Activated CD4-positive, alpha-beta T cell treated with anti-CD3 and anti-CD28 coated beads, Interleukin-2, amount 10 ng/mL, durations not matched to agents 7 days and 5 days (primary cell): Measurements from ENCODE around the gene RNF40. TPM values are rescaled to one million over a fixed set of nuclear protein-coding genes. Genes with fewer than 3 reads are reported as not detected.

Experiments
- CTCF ChIA-PET: fragments of 350-600 bp; sonication (Branson Sonifier 250); formaldehyde crosslinking; loops from one replicate; lab custom pipeline; 2021; ENCODE audit warnings: antibody characterized with exemption; lab: Charles Lee
- POLR2A ChIA-PET: fragments of 350-600 bp; sonication (Branson Sonifier 250); formaldehyde crosslinking; loops from one replicate; lab custom pipeline; 2021; ENCODE audit warnings: antibody characterized with exemption; lab: Charles Lee
- DNase-seq: peaks from one replicate; pipeline ENCODE4 v3.0.0-alpha.2; 2020
- H3K27ac Mint-ChIP-seq: one replicate; pipeline ENCODE4 v1.8.0; 2021; ENCODE audit warnings: mild to moderate bottlenecking, moderate library complexity, mixed read lengths
- H3K27me3 Mint-ChIP-seq: one replicate; pipeline ENCODE4 v1.8.0; 2021; ENCODE audit warnings: mixed read lengths
- H3K36me3 Mint-ChIP-seq: one replicate; pipeline ENCODE4 v1.8.0; 2021; ENCODE audit warnings: low read depth, mixed read lengths
- H3K4me1 Mint-ChIP-seq: one replicate; pipeline ENCODE4 v1.8.0; 2021; ENCODE audit warnings: mixed read lengths
- H3K4me3 Mint-ChIP-seq: one replicate; pipeline ENCODE4 v1.8.0; 2021; ENCODE audit warnings: mild to moderate bottlenecking, moderate library complexity, mixed read lengths
- H3K9me3 Mint-ChIP-seq: one replicate; pipeline ENCODE4 v1.8.0; 2021; ENCODE audit warnings: mixed read lengths
- total RNA-seq, 2 experiments: library from RNA; stranded (reverse); gene quantifications; one replicate each; pipeline ENCODE4 v1.2.3, GENCODE V29; 2021

RNF40 gene
- total RNA-seq, 2 experiments from 2014 or later = 81.9 to 101 TPM

GRCh38 chr16:30745082-30745481 is 17.0 kb upstream of the RNF40 start:
- DNase-seq = no peak
- ChIA-PET POLR2A (no interaction called here), CTCF (no interaction called here)
- no peaks in the 10 kb centered on the region for H3K9me3 Mint-ChIP-seq
- peaks cover 32% of the 10 kb centered on the region for H3K4me1 Mint-ChIP-seq
- H3K4me3 Mint-ChIP-seq = no peak overlapping the region
- no peak overlapping the region for H3K27ac Mint-ChIP-seq
- H3K27me3 Mint-ChIP-seq = no peaks in the 10 kb centered on the region
- H3K36me3 Mint-ChIP-seq = peaks cover 18% of the 10 kb centered on the region

DNA sequence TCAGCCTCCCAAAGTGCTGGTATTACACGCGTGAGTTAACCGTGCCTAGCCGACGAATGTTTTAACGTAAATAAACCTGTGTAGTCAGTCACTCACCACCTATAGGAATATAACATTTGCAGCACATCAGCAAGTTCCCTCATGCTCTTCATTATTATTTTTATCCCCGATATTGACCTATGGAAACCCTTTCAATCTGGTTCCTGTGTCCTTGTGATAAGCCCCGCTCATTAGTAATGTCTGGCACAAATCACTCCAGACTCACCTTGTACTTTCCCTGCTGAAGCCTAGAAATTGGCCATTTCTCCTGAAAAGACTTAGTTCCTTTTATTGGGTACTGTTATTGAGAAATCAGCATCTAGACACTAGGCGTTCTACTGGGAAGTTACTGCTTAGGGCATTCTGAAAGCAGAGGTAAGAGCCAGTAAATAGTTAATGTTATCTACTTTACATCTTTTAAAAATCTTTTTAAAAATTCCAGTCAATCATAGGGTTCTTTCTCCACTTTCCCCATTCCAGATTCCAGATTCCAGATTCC is 15.4 kb upstream of the RNF40 start:
- ChIA-PET POLR2A (no interaction called here), CTCF (interaction anchor here (1.2 to 1.3 kb wide), 2 partner anchors 16 to 17 kb away, joined by 3 read pairs; no protein-coding TSS in a partner anchor)
- Mint-ChIP-seq H3K4me1 (peaks cover 31% of the 10 kb centered on the region), H3K4me3 (peak overlapping the region; percentile 90), H3K9me3 (no peaks in the 10 kb centered on the region), H3K36me3 (peaks cover 28% of the 10 kb centered on the region), H3K27ac (peak overlapping the region; percentile 86), H3K27me3 (no peaks in the 10 kb centered on the region)
- no peak for DNase-seq

- POLR2A ChIA-PET = interaction anchor here (0.6 to 1.2 kb wide), 3 partner anchors 58 to 673 kb away, joined by 3 to 6 read pairs (median 3); no protein-coding TSS in a partner anchor
Observed at GRCh38 chr16:30747331-30747730, 14.8 kb upstream of the RNF40 start.

DNA sequence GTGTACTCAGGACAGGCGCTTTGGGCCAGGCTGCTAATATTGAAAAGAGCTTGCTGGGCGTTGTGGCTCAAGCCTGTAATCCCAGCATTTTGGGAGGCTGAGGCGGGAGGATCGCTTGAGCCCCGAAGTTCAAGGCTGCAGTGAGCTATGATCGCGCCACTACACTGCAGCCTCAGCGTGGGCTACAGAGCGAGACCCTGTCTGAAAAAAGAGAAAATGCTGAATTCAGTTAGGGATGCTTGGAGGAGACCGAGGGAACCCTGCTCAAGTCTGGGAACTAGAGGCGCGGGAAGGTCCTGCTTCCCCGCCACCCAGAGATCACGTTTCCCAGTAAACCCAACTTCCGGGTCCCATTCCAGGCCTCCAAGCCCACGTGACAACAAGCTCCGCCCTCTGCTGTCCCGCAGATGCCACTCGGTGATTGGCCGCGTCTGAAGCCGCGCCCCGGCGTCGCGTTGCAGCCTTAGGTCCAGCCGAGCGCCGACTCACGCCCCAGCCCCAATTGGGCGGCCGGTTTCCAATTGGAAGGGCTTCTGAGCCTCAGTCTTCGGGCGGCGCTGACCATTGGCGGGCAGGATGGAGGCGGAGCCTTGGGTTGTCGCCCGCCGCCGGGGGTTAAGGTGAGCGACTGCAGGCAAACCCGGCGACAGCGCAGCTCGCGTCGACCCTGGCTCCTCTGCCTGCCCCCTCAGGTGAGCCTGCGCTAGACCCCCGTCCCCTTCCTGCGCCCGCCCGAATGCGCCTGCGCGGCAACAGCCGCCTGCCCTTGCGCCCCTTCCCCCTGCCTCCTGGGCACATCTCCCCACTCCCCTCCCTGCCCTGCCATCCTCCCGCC is 14.1 kb upstream of the RNF40 start, which contains the start of gene PHKG2:
Gene PHKG2 (plus strand): TSS at position 627 of the 835 bp plus-strand sequence. CDS start 396 bp downstream, outside the sequence.
- Mint-ChIP-seq H3K36me3 (peaks cover 23% of the 10 kb centered on the region), H3K27me3 (no peaks in the 10 kb centered on the region), H3K4me3 (peak within 1 kb of the TSS; percentile 90), H3K27ac (peak within 1 kb of the TSS; percentile 86), H3K9me3 (no peaks in the 10 kb centered on the region), H3K4me1 (peaks cover 31% of the 10 kb centered on the region)
- DNase-seq = peak; percentile 99
- POLR2A ChIA-PET = interaction anchor here (0.6 to 1.2 kb wide), 5 partner anchors 30 to 672 kb away, joined by 3 to 6 read pairs (median 3); no protein-coding TSS in a partner anchor
- CTCF ChIA-PET = interaction anchor here (0.6 to 1.6 kb wide), 14 partner anchors 10 to 77 kb away, joined by 3 to 11 read pairs (median 4); no protein-coding TSS in a partner anchor

More at GRCh38 chr16:30747331-30747730, 14.8 kb upstream of the RNF40 start:
- peaks cover 23% of the 10 kb centered on the region for H3K36me3 Mint-ChIP-seq
- H3K4me1 Mint-ChIP-seq = peaks cover 31% of the 10 kb centered on the region
- peak overlapping the region; percentile 86 for H3K27ac Mint-ChIP-seq
- no peaks in the 10 kb centered on the region for H3K27me3 Mint-ChIP-seq
- peak overlapping the region; percentile 90 for H3K4me3 Mint-ChIP-seq
- H3K9me3 Mint-ChIP-seq = no peaks in the 10 kb centered on the region
- DNase-seq = no peak
- CTCF ChIA-PET = interaction anchor here (0.9 to 1.6 kb wide), 11 partner anchors 9 to 67 kb away, joined by 3 to 11 read pairs (median 4); no protein-coding TSS in a partner anchor

DNA sequence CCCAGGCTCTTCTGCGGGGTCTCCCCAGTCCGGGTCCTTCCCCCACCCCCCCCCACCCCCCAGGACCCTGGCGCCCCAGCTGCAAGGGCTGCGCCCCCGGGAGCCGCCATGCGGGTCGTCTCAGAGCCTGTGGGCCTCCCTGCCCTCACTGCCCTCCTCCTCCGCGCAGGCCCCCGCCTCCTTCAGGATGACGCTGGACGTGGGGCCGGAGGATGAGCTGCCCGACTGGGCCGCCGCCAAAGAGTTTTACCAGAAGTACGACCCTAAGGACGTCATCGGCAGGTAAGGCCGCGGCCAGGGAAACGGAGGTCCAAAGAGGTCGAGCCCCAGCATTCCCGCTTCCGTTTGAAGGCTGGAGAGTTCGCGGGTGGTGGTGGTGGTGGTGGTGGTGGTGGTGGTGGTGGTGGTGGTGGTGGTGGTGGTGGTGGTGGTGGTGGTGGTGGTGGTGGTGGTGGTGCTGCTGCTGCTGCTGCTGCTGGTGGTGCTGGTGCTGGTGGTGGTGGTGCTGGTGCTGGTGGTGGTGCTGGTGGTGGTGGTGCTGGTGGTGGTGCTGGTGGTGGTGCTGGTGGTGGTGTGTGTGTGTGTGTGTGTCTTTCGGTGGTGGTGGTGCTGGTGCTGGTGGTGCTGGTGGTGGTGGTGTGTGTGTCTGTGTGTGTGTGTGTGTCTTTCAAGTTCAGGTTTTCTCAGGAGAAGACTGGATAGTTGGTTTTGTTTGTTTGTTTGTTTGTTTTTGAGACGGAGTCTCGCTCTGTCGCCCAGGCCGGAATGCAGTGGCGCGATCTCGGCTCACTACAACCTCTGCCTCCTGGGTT is 13.3 kb upstream of the RNF40 start:
- no peaks in the 10 kb centered on the region for H3K27me3 Mint-ChIP-seq
- peaks cover 17% of the 10 kb centered on the region for H3K36me3 Mint-ChIP-seq

DNA sequence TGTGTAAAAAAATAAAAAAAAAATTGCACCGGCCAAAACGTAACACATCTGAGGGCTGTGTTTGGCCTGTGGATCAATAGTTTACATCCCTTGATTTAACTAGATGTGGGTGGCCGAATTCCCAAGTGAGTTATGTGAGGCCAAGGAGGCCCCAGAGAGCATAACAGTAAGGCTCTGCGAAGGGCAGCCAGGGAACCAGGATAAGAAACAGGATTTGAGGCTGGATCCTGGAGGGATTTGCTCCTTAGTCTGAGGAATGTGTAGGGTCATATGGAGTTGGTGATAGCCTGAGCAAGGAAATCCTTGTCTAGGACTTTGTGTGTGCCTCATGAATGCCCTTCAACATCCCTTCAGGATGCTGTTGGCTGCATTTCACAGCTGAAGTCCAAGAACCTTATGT is 11.9 kb upstream of the RNF40 start:
- H3K36me3 Mint-ChIP-seq = peaks cover 17% of the 10 kb centered on the region
- CTCF ChIA-PET = interaction anchor here (1.1 kb wide), 1 partner anchor 15 kb away, joined by 5 read pairs; no protein-coding TSS in a partner anchor
- no peak overlapping the region for H3K27ac Mint-ChIP-seq

More for the DNA sequence above, 13.3 kb upstream of the RNF40 start:
- peaks cover 31% of the 10 kb centered on the region for H3K4me1 Mint-ChIP-seq
- ChIA-PET CTCF (interaction anchor here (0.9 to 1.6 kb wide), 11 partner anchors 11 to 66 kb away, joined by 3 to 11 read pairs (median 4); no protein-coding TSS in a partner anchor), POLR2A (interaction anchor here (0.6 to 1.2 kb wide), 3 partner anchors 21 to 57 kb away, joined by 3 to 6 read pairs (median 3); no protein-coding TSS in a partner anchor)
- H3K9me3 Mint-ChIP-seq = no peaks in the 10 kb centered on the region
- peak; percentile 29 for DNase-seq
- peak overlapping the region; percentile 86 for H3K27ac Mint-ChIP-seq
- peak overlapping the region; percentile 90 for H3K4me3 Mint-ChIP-seq

DNA sequence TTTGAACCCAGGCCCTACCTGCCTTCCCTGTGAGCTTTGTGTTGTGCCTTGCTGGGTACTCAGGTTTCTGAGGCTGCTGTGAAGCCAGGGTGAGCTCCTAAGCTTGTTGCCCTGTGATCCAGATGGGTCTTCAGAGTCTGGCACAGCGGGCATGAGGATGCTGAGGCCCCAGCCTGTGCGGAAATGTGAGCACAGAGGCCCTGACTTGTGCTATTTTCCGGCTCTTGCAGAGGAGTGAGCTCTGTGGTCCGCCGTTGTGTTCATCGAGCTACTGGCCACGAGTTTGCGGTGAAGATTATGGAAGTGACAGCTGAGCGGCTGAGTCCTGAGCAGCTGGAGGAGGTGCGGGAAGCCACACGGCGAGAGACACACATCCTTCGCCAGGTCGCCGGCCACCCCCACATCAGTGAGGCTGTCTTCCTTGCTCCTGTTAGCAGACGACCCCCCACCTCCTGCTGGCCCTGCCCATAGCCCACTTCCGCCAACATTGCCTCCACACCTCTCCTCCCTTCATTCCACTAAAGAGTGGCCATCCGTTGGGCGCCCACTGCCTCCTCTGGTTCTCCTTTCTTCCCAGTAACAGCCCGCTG is 11.2 kb upstream of the RNF40 start:
- H3K27me3 Mint-ChIP-seq = no peaks in the 10 kb centered on the region

More for the DNA sequence above, 11.9 kb upstream of the RNF40 start:
- DNase-seq = no peak
- Mint-ChIP-seq H3K4me3 (peak overlapping the region; percentile 11), H3K27me3 (no peaks in the 10 kb centered on the region), H3K9me3 (no peaks in the 10 kb centered on the region), H3K4me1 (peaks cover 31% of the 10 kb centered on the region)
- POLR2A ChIA-PET = no interaction called here

DNA sequence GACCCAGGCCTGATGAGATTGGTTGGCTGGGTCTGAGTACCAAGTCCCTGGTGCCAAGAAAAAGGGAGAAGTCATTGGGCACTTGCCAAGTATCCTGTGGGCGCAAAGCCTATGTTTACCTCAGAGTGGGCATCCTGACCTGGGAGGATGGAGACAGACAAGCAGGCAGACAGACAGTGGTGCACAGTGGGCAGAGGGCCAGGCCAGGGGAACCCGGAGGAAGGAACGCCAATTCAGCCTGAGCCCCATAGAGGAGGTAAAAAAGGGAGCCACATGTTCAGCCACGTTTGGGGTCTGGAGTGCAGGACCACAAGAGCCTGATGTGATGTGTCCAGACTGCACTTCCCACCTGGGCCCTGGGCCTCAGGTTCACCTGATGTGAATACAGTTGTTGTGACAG is 8.5 kb upstream of the RNF40 start:
- no peak overlapping the region for H3K4me3 Mint-ChIP-seq
- peaks cover 14% of the 10 kb centered on the region for H3K36me3 Mint-ChIP-seq
- ChIA-PET CTCF (interaction anchor here (0.6 to 1.4 kb wide), 3 partner anchors 16 to 253 kb away, joined by 3 read pairs; no protein-coding TSS in a partner anchor), POLR2A (no interaction called here)
- peaks cover 16% of the 10 kb centered on the region for H3K4me1 Mint-ChIP-seq
- DNase-seq = no peak
- no peaks in the 10 kb centered on the region for H3K9me3 Mint-ChIP-seq
- H3K27ac Mint-ChIP-seq = no peak overlapping the region
- no peaks in the 10 kb centered on the region for H3K27me3 Mint-ChIP-seq

More for the DNA sequence above, 11.2 kb upstream of the RNF40 start:
- H3K27ac Mint-ChIP-seq = no peak overlapping the region
- ChIA-PET POLR2A (no interaction called here), CTCF (interaction anchor here (0.8 to 1.4 kb wide), 2 partner anchors 9 to 13 kb away, joined by 3 read pairs; no protein-coding TSS in a partner anchor)
- DNase-seq = no peak
- peak overlapping the region; percentile 11 for H3K4me3 Mint-ChIP-seq
- no peaks in the 10 kb centered on the region for H3K9me3 Mint-ChIP-seq
- peaks cover 17% of the 10 kb centered on the region for H3K36me3 Mint-ChIP-seq
- peaks cover 31% of the 10 kb centered on the region for H3K4me1 Mint-ChIP-seq

DNA sequence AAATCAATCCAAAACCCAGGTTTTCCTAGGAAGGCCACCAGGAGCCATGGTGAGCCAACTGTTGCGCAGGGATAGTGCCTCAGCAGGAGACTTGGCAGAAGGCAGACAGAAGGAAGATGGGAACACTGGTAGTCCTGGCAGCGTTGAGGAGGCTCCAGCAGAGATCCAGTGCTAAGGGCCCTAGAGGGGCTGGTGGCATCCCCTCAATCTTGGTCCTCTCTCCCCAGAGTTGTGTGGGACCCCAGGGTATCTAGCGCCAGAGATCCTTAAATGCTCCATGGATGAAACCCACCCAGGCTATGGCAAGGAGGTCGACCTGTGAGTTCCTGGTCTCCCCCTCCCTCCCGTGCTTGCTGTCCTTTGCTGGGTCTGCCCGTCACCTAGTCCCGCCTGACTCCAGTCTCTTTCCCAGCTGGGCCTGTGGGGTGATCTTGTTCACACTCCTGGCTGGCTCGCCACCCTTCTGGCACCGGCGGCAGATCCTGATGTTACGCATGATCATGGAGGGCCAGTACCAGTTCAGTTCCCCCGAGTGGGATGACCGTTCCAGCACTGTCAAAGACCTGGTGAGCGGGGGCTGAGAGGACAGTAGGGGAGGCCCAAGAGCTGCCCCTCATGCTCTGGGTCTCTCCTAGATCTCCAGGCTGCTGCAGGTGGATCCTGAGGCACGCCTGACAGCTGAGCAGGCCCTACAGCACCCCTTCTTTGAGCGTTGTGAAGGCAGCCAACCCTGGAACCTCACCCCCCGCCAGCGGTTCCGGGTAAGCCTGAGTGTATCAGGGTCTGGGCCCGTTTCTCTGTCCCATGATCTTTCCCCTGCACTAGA is 6.0 kb upstream of the RNF40 start:
- ChIA-PET POLR2A (no interaction called here), CTCF (interaction anchor here (0.5 kb wide), 1 partner anchor 39 kb away, joined by 3 read pairs; no protein-coding TSS in a partner anchor)
- Mint-ChIP-seq H3K4me1 (peaks cover 11% of the 10 kb centered on the region), H3K4me3 (no peak overlapping the region), H3K9me3 (no peaks in the 10 kb centered on the region), H3K27ac (no peak overlapping the region), H3K27me3 (no peaks in the 10 kb centered on the region), H3K36me3 (peaks cover 10% of the 10 kb centered on the region)
- DNase-seq = no peak

- Mint-ChIP-seq H3K27ac (no peak overlapping the region), H3K4me1 (peaks cover 13% of the 10 kb centered on the region), H3K9me3 (no peaks in the 10 kb centered on the region), H3K4me3 (no peak overlapping the region), H3K27me3 (no peaks in the 10 kb centered on the region), H3K36me3 (peaks cover 4% of the 10 kb centered on the region)
- ChIA-PET CTCF (no interaction called here), POLR2A (no interaction called here)
- no peak for DNase-seq
Observed at GRCh38 chr16:30756781-30757100, 5.4 kb upstream of the RNF40 start.

DNA sequence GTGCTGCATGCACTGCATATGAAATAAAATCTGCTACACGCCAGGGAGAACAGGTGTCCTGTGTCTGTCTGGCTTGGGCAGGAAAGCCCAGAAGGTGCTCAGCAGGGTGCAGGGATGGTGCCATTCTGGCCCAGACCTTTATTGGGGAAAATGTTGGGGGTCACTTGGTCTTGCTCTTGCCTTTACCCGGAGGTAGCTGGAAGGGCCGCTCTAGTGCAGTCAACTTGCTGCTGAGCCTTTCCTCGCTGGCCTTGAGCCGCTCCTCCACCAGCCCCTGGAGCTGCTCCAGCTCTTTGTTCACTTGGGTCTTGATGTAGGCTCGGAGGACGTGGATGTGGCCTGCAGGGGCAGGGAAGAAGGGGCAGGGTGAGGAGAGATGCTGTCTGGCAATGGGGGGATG is 4.8 kb upstream of the RNF40 start:
- POLR2A ChIA-PET = no interaction called here
- H3K27me3 Mint-ChIP-seq = no peaks in the 10 kb centered on the region

More for the DNA sequence above, 4.8 kb upstream of the RNF40 start:
- Mint-ChIP-seq H3K4me3 (no peak overlapping the region), H3K9me3 (no peaks in the 10 kb centered on the region), H3K36me3 (peaks cover 4% of the 10 kb centered on the region), H3K27ac (no peak overlapping the region), H3K4me1 (peaks cover 17% of the 10 kb centered on the region)
- CTCF ChIA-PET = no interaction called here
- DNase-seq = no peak
